Daoy (cell line): Measurements from ENCODE around the gene CHI3L2. TPM values are rescaled to one million over a fixed set of nuclear protein-coding genes. Genes with fewer than 3 reads are reported as not detected.

Experiments used
- DNase-seq: peaks from one replicate; pipeline ENCODE4 v3.0.0-alpha.2; 2015; ENCODE audit warnings: low read depth
- total RNA-seq: library from RNA; depleted of rRNA; stranded (reverse); fragments of >200 nt; shearing (Covaris generic); gene quantifications from 2 replicates; pipeline ENCODE4 v1.2.3, GENCODE V29; 2014

The CHI3L2 gene
- total RNA-seq, 1 experiment from 2014 or later = 0.29 TPM

DNA sequence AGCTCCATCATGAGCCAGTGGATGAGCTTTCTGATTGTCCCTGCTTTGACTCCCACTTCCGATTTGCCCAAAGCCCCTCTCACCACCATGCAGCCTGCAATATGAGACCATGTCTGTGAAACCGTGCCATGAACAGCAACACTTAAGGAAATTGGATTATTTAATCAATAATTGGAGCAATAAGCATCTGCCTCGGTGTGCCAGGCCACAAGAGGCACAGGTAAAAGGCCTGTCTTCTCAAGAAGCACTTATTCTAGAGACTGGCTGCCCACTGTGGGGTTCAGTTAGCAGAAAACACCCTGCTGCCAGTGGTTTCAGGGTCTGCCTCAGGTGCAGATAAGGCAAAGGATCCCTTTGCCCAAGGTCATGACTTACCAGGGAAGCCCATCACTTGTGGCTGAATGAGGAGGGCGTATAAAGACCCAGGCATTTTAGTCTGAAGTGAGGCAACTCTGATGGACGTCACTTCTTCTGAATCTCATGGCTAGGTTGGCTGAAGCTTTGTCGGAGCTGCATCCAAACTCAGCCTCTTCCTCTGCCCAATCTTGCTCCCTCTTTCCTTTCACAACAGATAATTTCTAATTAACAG, 7.1 kb upstream of the CHI3L2 start:
- DNase-seq = no peak

DNA sequence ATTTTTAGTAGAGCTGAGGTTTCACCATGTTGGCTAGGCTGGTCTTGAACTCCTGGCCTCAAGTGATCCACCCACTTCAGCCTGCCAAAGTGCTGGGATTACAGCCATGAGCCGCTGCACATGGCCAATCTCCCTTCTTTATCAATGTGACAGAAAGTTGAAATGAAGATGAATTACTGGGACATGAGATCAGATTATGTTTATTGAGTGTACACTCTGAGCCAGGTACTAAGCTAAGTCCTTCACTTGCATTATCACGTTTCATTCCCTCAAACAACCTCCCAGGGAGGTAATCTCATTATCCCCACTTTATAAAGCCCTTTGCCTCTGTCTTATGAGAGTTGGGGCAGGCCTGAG, 6.3 kb upstream of the CHI3L2 start:
- no peak for DNase-seq

DNA sequence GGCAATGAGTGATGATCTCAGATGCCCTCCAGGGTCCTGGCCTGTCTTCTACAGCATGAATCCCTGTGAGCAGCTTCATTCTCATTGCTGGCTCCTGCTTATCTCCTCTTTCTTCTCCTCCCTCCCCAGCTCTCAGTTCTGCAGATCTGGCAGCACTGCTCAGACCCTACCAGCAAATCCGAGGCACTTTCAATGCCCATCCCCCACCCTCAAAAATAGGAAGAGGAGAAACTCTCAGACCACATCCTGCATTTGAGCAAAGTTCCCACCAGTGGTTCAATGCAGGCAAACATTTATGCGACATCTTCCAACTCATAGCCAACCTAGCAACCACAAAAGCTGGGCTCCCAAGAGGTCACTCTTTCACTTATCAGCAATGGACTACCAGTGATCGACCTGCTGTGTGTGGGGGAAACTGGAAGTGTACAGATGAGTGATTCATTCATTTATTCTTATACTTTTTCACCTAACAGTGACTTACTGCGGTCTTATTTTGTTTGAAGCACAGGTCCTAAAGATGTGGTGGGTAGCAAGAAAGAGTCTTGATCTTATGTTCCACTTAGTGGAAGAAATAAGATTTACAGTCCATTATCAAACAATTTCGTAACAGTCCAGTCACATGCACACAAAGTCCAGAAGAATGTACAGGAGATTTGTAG, 5.8 kb upstream of the CHI3L2 start:
- peak; percentile 36 for DNase-seq

DNA sequence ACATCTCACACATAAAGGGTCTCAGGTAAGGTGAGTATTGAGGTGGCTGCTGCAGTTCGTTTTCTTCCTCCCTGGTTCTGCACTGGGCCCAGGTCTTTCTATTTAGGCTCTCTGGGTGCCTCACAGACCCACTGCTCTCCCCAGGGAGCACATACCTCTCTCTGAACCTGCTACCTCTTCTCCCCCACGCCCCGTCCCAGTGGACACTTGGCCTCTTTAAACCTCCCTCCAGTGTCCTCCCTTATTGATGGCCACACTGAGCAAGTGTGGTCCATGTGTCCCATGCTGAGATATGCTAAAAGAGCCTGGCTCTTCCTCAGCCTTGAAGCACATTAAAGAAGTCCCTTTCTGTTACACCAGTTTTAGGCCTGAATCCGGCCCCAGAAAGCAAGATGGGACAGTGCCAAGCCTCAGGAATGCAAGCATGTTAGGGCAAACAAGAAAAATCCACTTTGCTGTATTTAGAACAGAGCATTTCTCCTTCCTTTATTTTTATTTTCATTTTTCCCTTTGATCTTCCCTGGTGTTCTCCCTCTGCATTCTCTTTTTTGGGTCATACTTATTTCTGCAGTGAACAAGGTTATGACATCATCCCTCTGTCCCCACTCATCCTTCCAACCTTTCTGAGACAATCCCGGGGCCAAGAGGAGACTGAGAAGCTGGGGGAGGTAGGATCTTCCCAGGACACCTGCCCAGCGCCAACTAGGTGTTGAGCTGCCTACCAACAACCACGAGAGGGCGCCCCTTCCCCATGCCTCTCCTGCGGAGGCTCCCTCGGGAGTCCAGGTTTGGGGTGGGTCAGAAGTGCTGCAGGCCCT, 5.0 kb upstream of the CHI3L2 start:
- peak; percentile 87 for DNase-seq

DNA sequence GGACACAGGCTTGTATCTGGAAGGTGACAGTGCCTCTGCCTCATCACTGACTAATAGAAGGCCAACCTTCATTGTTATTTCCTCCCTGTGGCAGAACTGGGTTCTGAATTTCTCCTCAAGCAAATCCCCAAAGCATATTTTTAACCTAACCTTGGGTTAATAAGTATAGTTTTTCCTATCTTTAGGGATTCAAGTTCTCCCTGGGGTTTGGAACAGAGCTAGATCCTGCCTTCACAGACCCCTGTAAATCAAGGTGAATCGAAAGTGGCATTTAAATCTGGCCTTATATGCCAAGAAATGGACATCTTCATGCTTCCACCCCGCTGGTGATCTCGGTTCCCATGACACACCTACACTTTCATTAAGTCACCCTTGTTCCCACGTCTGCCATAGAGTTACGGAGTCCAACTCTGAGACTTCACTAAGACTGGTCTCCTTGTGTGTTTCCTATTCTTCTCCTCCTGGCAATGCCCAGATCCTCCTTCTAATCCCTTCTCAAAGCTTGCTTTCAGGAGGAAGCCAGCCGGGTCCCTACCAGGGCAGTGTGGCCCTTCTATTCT, 4.3 kb upstream of the CHI3L2 start:
- no peak for DNase-seq

DNA sequence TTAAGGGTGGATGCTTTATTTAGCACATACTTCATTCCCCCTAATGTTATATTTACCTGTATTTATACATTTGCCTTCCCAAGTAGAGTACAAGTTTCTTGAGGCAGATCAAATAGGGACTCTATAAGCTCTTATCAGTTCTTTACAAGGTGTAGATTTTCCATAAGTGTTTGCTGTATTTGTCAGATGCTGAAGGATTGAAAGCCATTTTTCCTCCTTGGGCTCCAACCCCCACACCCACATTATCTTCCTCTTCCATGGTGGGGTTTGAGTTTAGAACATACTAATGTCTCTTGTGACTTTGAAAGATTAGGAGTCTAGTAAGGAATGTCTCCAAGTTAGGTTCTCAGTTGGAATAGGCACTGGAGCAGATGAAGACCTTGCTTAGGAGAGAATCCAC, 2.4 kb upstream of the CHI3L2 start:
- no peak for DNase-seq

DNA sequence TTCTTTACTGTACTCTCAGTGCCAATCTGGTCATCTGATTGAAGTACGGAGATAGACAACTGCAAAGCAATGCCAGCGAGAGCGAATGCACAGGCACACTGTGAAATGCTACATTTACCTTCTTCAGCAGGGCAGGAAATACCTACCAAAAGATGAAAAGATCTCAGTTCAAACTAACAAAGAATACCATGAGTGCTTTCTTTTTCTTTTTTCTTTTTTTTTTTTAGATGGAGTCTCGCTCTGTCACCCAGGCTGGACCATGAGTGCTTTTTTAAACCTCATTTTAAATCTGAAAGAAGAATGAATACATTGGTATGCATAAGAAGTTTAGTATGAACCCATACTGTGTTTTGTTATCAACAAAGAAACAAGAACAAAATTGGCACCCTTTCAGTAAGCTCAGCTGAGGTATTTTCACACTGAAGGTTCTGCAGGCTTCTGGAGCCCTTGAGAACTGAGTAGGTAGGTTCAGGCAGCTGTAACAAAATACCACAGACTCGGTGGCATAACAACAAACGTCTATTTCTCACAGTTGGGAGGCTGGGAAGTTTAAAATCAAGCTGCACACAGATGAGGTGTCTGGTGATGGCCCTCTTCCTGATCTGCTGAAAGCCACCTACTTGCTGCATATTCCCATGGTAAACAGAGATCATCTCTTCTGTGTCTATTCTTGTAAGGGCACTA, 1.7 kb upstream of the CHI3L2 start:
- no peak for DNase-seq

DNA sequence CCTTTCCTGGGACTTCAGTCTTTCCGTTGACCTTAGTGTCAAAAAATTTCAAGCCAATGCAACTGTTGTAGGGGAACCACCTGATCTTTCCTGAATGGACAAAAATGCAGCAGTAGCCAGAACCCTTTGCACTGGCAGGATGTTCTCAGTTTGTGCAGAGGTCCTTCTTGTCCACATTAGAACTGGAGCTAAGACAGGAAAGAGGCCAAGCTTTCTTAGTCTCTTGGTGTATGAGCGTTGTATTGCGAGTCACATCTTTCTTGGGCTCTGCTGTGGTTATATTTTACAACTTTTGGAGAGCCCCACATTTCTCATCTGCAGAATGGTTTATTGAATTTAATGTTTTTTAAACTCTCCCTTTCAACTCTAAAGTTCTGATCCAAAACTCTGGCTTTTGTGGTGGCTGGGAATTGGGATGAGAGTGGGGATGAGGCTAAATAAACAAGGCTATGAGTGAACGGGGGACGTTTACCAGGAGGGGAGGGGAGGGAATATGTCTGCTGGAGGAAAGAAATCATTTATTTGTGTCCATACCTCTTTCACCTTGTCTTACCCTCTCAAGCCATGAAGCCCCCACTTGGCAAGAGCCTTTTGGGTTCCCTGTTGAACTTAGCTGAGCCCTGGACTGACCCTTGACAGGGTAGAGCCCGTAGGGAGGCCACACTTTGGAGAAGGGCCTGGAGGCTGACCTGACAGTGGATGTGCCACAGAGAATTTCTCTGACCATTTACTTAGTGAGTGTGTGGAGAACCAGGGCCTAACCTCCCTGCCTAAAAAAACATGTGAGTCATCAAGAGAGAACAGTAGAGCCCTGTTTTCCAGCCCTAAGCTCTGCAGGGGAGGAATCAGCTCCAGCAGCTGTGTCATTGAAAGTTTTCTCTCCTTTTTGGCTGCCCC, 586 bp downstream of the CHI3L2 start:
- peak; percentile 90 for DNase-seq

DNA sequence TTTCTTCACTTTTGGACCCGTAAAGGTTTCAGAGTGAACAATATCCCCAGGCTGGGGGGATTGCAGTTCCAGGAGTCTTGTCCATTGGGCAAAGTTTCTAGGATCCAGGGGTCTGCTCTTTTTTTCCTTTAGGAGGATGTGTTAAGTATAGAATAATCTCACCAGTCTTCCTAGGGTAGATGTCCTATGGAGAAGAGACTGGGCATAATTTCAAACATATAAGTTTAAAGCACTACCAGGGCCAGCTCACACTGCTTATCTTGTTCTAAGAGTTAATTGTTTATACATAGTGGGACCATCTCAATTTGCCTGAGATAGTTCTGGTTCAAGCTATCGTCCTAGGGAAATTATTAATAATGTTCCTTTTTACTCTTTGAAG, 1.2 kb downstream of the CHI3L2 start:
- no peak for DNase-seq

DNA sequence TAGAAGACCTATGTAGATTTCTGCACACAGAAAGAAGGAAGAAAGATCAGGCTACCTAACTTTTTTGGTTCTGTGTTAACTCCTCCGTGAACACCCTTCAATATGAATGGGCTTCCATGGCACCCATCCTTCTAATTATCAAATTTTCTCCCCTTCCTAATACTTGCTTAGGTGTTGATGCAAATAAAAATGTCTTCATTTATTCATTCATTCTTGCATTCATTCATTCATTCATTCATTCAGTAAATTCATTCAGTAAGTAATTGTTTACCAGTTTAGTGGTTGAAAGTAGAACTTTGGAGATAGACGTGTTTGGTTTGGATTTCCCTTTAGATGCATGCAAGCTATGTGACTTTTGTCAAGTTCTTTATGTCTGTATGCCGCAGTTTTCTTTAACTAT, 4.6 kb downstream of the CHI3L2 start:
- no peak for DNase-seq

DNA sequence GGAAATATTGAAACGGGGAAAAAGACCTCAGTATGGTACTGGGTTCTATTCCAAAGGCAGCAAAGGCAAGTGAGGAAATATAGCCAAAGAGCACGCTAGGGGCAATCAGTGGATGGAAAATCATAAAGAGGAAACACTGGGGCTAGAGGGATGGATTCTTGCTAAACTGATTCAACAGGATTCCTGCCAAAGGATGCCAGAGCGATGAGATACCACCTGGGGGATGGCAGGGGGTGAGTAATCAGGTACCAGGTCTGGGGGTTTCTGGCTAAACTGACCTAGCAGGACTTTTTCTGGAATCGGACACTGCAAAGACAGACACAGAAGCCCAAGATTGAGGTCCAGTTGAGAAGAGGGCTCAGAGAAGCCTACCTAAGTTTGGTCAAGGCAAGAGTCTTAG, 6.7 kb downstream of the CHI3L2 start:
- peak; percentile 60 for DNase-seq

DNA sequence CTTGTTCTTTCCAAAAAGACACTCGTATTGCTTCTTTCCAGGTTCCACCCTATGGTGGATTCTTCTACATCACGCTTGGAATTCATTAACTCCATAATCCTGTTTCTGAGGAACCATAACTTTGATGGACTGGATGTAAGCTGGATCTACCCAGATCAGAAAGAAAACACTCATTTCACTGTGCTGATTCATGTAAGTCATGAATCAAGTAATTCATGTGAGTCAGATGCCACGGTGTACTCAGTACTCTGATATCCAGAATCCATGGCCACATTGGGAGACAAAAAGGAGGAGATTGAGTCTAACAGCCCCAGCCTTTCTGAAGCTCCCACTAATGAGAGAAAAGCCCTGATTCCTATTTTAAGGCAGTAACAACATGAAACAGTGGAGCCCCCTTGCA, 7.4 kb downstream of the CHI3L2 start:
- peak; percentile 63 for DNase-seq

DNA sequence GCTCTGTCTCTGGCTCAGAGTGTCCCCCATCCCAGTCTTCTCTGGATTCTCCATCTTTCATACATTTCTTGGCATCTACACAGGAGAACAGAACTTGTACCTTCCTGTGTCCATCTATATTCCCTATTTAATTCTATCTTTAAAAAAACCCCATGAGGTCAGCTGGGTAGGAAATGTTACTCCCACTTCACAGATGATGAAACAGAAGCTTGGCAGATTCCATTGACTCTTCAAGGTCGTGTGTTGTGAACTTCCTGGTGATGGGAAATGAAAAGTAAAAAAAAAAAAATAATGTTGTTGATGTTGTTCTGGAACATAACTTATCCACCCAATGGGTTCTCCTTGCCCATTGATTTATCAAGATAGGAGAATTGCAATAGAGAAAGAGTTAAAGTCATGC, 8.9 kb downstream of the CHI3L2 start:
- no peak for DNase-seq

DNA sequence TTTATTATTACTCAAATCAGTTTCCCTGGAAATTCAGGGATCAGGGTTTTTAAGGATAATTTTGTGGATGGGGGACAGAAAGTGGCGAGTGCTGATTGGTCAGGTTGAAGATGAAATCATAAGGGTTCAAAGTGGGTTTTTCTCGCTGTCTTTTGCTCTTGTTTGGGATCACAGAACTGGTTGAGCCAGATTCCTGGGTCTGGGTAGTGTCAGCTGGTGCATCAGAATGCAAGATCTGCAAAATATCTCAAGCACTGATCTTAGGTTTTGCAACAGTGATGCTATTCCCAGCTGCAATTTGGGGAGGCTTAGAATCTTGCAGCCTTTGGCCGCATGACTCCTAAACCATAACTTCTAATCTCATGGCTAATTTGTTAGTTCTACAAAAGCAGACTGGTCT, 9.3 kb downstream of the CHI3L2 start:
- DNase-seq = no peak

DNA sequence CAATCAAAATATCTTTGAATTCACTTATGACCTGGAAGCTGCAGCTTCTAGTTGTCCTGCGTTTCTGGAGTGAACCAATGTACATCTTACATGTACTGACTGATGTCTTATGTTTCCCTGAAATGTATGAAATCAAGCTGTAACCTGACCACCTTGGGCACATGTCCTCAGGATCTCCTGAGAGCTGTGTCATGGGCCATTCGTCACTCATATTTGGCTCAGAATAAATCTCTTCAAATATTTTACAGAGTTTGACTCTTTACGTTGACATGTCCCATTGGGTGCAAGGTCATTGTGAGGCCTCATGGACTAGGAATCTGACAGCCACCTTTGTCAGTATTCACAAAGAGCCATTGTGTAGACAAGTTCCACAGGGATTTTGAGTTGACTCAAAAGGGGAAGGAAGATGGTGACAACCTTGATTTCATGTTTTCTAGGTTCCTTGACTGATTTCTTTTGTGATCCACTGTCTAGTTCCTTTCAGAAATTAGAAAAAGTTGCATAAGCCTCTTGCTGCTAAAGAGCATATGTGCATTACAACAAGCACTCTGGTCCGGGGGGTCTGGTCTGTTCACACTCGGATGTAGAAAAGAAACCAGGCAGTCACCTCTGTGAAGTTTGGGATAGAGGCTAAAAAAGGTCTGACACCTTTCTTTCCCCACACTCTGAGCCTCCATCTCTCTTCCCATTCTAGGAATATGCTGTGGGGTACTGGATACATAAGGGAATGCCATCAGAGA, 10.7 kb downstream of the CHI3L2 start:
- no peak for DNase-seq

DNA sequence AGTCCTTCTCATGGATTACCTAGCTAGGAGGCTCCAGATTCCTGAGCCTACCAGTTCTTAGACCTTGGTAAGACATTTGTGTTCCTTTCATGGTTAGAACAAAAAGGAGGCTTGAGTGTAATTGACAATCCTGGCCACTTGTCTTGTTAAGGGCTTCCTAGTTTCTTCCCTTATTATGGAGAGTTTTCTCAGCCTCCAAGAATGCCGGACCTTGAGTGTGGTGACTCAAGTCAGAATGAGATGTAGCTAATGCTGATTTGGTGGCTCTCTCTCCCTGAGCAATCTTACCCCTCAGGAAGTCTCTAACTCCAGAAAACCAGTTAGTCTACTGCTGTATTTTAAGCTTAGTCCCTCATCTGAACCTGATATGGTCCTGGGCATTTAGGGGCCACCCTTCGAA, 14.3 kb downstream of the CHI3L2 start:
- DNase-seq = no peak

DNA sequence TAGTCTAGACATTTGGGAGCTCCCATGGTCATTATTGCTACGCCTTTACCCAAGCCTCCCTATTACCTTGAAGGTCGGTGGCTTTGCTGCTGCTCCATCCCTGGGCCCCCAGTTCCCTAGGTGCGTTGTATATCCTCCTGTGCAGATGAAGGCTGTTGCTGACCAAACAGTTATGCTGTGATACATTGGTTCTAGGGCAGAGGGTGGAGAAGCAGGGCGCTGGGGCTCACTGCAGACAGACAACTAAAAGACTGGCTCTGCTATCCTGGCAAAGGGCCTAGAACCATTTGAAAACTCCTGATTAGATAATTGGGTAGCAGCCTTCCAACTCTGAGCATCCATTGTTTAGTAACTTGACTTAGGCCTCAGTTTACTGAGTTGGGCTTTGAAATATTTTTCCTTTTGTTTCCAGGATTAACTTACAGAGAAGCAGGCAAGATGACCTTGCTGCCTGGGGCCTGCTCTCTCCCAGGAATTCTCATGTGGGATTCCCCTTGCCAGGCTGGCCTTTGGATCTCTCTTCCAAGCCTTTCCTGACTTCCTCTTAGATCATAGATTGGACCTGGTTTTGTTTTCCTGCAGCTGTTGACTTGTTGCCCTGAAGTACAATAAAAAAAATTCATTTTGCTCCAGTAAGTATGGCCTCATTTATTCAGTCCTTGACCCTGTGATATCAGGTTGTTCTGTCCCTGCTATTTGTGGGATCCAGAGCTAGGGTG, 15.5 kb downstream of the CHI3L2 start:
- no peak for DNase-seq

DNA sequence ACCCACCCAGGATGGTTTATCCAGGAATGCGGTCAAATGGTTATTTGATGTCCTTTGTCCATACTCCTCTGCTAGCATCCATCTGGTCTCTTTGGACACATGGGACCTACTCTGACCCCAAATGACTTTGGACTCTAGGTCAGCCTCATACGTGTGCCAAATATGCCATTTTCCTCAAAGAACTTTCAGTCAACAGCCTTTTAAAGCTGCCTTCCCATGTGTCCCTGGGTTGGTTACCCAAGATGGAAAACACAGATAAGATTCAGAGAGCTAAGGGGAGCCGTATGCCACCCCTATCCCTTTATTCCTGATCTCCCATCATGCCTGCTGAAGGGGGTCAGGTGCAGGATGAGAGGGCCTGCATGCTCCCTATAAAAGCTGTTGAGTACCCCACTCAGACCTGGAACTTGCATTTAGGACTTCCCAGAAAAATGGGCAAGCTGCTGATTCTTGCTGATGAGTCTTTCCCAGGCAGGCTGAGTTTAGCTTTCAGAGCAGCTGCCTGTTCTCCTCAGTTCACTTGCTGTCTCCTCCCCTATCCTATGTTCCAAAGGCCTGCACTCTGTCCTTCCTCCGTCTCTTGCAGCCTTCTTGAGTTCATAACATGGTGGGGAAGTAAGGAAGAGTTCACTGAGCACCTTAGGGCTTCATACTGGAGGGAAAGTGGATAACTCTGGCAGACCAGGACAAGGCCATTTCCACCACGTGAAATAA, 19.8 kb downstream of the CHI3L2 start:
- no peak for DNase-seq

DNA sequence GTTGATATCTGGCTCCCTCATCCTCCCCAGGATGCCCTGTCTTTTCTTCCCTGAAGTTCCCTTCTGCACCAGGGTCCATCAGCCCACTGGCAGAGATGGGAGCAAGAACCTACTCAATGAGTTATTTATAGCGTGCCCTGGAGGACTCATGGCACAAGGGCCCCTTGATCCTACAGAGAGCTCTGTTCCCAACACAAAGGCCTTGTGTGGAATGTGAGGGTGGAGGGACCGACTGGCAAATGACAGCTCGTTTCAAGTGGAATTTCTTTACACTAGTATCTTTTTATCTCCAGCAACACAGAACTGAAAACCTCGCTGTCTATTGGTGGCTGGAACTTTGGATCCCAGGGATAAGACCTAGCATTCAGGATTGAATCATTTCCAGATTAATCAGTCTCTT, 22.4 kb downstream of the CHI3L2 start:
- DNase-seq = no peak
